ENCODE measurements around the gene MOB3A.

DNA sequence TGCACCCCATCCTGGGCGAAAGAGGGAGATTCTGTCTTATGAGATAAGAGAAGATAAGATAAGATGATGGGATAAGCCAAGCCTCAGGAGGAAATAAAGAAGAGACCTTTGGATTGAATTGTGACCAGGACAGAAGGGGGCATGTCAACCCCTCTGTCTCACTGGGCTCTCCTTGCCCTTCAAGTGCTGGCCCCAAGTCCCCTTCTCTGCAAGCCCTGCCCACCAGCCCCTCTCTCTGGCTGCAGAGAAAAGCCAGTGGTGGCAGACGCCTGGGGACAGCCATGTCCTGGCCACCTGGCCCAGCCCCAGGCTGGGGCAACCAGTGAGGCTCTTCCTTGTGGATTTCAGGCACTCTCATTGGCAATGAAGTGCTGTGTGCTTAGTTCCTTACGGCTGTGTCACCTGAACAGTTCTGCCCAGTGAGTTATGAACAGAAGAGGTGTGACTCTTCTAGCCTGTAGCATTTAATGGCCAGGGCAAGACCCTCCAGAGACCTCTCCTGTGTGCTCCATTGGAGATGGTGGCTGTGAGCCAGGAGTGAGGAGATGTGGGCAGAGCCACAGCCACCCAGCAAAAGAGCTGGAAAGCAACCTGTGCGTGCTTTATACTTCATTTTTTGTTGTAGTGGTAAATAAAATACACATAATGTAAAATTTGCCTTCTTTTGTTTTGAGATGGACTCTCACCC lies 74.5 kb downstream of the MOB3A start:
- TF ChIP-seq, protein P1, sequence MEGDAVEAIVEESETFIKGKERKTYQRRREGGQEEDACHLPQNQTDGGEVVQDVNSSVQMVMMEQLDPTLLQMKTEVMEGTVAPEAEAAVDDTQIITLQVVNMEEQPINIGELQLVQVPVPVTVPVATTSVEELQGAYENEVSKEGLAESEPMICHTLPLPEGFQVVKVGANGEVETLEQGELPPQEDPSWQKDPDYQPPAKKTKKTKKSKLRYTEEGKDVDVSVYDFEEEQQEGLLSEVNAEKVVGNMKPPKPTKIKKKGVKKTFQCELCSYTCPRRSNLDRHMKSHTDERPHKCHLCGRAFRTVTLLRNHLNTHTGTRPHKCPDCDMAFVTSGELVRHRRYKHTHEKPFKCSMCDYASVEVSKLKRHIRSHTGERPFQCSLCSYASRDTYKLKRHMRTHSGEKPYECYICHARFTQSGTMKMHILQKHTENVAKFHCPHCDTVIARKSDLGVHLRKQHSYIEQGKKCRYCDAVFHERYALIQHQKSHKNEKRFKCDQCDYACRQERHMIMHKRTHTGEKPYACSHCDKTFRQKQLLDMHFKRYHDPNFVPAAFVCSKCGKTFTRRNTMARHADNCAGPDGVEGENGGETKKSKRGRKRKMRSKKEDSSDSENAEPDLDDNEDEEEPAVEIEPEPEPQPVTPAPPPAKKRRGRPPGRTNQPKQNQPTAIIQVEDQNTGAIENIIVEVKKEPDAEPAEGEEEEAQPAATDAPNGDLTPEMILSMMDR (IDR thresholded peaks at IDR 0.05 in 4 of 5, conservative IDR thresholded peaks at IDR 0.05 in 1 of 5), result no peak
- no peak for TF ChIP-seq POLR2A (IDR thresholded peaks at IDR 0.05)
